Thyroid gland (tissue), 4 donors: ENCODE data around the gene PRSS23. TPM values are rescaled to one million over a fixed set of nuclear protein-coding genes. Genes with fewer than 3 reads are reported as not detected.
A peak's percentile ranks its signal among the peaks of the same experiment; 100 is the strongest.
"Not testable (repeated sequence)": the region's sequence is repeated elsewhere in the genome, so short reads cannot be mapped to it uniquely, and the experiment has no call there.

ENCODE experiments used
- DNase-seq, 2 donors: peaks; one replicate each; pipeline ENCODE4 v3.0.0-alpha.2; 2019
- H3K27ac ChIP-seq, 3 donors: fragments of 200-600 bp; sonication (generic); 1 replicate in 2 of 3; 2 replicates in 1 of 3; pipeline ENCODE4 v1.5.1; 2016 to 2019; ENCODE audit warnings: mild to moderate bottlenecking in 1 of 3, moderate library complexity in 1 of 3
- H3K27me3 ChIP-seq: fragments of 200-600 bp; sonication (generic); one replicate; pipeline ENCODE4 v1.5.1; 2019
- H3K36me3 ChIP-seq, 2 donors: fragments of 200-600 bp; sonication (generic); one replicate each; pipeline ENCODE4 v1.5.1; 2016 to 2019
- H3K4me1 ChIP-seq, 2 donors: fragments of 200-600 bp; sonication (generic); one replicate each; pipeline ENCODE4 v1.5.1; 2017 to 2019
- H3K4me3 ChIP-seq, 3 donors: fragments of 200-600 bp; sonication (generic); replicated peaks in 1 of 3; 1 replicate in 2 of 3; 2 replicates in 1 of 3; pipeline ENCODE4 v1.5.1; 2016; ENCODE audit warnings: mild to moderate bottlenecking in 1 of 3
- H3K9me3 ChIP-seq: fragments of 200-600 bp; sonication (generic); one replicate; pipeline ENCODE4 v1.5.1; 2017
- POLR2A ChIP-seq, 2 donors: fragments of 450-650 bp; IDR thresholded peaks; one replicate each; pipeline ENCODE4 v1.6.1; 2017; ENCODE audit warnings: antibody characterized with exemption in 2 of 2, mild to moderate bottlenecking in 2 of 2, moderate library complexity in 1 of 2
- WGBS, 2 donors: methylation state at CpG; one replicate each; pipeline ENCODE4 v1.1.5; 2017; 5-methylcytosine and 5-hydroxymethylcytosine counted together
- intact Hi-C: fragments of 100-400 bp; cut with DNase I; formaldehyde crosslinking; loops from one replicate; pipeline ENCODE4 v1.15.1; 2023
- total RNA-seq, 4 donors: library from RNA; depleted of rRNA; stranded (reverse); fragments of >200 nt; gene quantifications; one replicate each; pipeline ENCODE4 v1.2.3, GENCODE V29; 2016
- TF ChIP-seq, protein P1 (sequence below), 6 experiments: fragments of 200-600 bp in 3 of 6; fragments of 450-650 bp in 3 of 6; sonication (generic) in 3 of 6; IDR thresholded peaks; one replicate each; pipeline ENCODE4 v1.5.1; 2016 to 2019; ENCODE audit warnings: antibody characterized with exemption in 6 of 6, mild to moderate bottlenecking in 2 of 6, inconsistent platforms in 1 of 6, moderate library complexity in 1 of 6

Gene PRSS23
- total RNA-seq, 4 donors from 2014 or later, result 26.4 to 47.8 (median 36.2) TPM

DNA sequence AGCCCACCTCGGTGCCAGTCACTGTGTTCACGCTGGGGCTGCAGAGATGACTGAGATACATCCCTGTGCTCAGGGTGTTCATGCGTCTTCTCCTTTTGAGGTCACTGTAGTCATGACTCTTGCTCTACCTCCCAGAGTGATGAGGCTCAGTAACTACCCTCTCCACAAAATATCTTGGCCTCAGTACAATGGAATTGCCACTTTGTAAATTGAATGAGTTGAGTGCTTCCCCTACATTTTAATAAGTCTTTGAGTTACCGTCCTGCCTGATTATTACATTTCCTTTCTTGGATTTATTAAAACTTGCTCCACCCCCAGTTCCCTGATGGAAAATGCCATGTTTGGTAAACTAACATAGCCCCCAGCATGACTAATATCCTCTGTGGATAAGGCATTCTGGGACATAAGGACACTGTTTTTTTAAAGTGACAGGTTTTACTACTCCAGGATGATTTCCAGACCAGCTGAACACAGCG lies 15.9 kb downstream of the PRSS23 start:
- Histone ChIP-seq H3K27ac (peak overlapping the region in 2 of 3 donors; percentile 12 to 32), H3K4me3 (no peak overlapping the region), H3K27me3 (no peaks in the 10 kb centered on the region), H3K4me1 (peaks cover 0 to 7% of the 10 kb centered on the region in 2 donors), H3K9me3 (no peaks in the 10 kb centered on the region), H3K36me3 (no peaks in the 10 kb centered on the region)
- no peak for DNase-seq
- 79 to 80% methylated on average over 5 of the region's 5 CpGs for WGBS, 2 donors
- intact Hi-C loops, result loop anchor here (5.0 to 10.0 kb wide), 2 partner anchors 201 to 359 kb away; no protein-coding TSS in a partner anchor
- TF ChIP-seq POLR2A (IDR thresholded peaks at IDR 0.05), result no peak
- TF ChIP-seq, protein P1, sequence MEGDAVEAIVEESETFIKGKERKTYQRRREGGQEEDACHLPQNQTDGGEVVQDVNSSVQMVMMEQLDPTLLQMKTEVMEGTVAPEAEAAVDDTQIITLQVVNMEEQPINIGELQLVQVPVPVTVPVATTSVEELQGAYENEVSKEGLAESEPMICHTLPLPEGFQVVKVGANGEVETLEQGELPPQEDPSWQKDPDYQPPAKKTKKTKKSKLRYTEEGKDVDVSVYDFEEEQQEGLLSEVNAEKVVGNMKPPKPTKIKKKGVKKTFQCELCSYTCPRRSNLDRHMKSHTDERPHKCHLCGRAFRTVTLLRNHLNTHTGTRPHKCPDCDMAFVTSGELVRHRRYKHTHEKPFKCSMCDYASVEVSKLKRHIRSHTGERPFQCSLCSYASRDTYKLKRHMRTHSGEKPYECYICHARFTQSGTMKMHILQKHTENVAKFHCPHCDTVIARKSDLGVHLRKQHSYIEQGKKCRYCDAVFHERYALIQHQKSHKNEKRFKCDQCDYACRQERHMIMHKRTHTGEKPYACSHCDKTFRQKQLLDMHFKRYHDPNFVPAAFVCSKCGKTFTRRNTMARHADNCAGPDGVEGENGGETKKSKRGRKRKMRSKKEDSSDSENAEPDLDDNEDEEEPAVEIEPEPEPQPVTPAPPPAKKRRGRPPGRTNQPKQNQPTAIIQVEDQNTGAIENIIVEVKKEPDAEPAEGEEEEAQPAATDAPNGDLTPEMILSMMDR (IDR thresholded peaks at IDR 0.05), result no peak

DNA sequence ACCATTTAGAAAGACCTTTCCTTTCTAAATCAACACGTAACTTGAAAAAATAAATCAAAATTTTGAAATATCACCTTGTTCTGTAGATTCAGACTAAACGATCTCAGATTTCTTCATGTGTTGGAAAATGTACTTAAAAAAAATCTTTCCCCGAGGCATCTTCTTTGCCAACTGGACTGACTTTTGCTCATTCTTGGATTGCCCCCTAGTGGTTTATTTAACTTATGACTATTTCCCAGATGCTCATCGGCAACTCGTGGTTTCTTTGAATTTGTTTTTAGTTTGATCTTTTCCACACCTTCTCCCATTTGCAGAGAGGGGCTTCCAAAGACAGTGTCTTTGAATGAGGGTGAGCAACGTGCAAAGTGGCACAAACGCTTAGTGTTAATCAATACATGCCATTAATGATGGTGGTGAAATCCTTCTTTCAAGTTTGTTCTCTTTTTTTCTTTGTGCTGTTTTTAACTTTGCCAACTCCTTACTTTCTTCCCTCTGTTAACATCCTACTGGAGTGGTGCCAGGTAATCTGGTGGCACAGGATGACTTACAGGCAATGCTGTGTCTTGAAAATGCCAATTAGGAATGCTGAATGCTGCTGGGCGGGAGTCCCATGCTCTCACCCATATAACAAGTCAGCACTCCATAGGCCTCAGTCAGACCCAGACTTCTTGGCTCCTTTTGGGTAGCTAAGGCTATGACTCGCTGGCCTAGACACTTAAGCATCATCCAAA lies 18.3 kb downstream of the PRSS23 start:
- intact Hi-C loops, result loop anchor here (5.0 to 10.0 kb wide), 2 partner anchors 204 to 361 kb away; no protein-coding TSS in a partner anchor
- WGBS, 2 donors, result 12% methylated on average over 9 of the region's 9 CpGs
- no peaks in the 10 kb centered on the region for H3K9me3 ChIP-seq
- TF ChIP-seq, protein P1 (IDR thresholded peaks at IDR 0.05), result peak; percentile 34 to 89 (median 74)
- no peak for TF ChIP-seq POLR2A (IDR thresholded peaks at IDR 0.05)
- no peak overlapping the region for H3K27ac ChIP-seq
- H3K36me3 ChIP-seq, result no peaks in the 10 kb centered on the region
- peak in 1 of 2 donors; percentile 9 for DNase-seq
- H3K27me3 ChIP-seq, result no peaks in the 10 kb centered on the region
- H3K4me3 ChIP-seq, result no peak overlapping the region
- peaks cover 0 to 7% of the 10 kb centered on the region in 2 donors for H3K4me1 ChIP-seq

DNA sequence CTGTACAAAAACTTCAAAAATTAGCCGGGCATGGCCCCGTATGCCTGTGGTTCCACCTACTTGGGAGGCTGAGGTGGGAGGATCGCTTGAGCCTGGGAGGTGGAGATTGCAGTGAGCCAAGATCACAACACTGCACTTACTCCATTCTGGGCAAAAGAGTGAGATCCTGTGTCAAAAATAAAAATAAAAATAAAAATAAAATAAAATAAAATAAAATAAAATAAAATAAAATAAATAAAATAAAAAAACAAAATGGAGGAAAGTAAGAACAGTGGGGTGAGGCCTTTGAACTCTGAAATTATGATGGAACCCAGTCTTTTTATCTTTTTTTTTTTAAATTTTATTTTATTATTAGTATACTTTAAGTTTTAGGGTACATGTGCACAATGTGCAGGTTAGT lies 23.8 kb downstream of the PRSS23 start:
- H3K27me3 ChIP-seq, H3K9me3 ChIP-seq, DNase-seq, intact Hi-C loops, H3K27ac ChIP-seq, H3K36me3 ChIP-seq, H3K4me3 ChIP-seq, H3K4me1 ChIP-seq: not testable (repeated sequence)
- WGBS, 2 donors, result 96 to 97% methylated on average over 3 of the region's 3 CpGs

DNA sequence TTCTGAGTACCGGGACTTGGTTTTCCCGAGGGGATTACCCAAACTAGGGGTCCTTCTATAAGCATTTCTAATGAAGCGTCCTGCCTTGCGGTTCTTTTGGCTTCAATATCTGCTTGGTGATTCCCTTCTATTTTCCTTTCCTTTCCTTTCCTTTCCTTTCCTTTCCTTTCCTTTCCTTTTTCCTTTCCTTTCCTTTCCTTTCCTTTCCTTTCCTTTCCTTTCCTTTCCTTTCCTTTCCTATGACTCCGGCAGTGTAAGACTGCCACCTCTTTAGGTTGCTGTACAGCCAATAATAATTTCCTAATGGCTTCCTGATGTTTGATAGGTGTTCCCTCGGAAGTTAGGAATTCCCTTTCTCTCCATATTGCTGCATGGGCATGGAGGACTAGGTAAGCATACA lies 34.0 kb downstream of the PRSS23 start:
- H3K9me3 ChIP-seq, DNase-seq, H3K36me3 ChIP-seq, intact Hi-C loops, H3K4me3 ChIP-seq, H3K27me3 ChIP-seq, H3K4me1 ChIP-seq, H3K27ac ChIP-seq: not testable (repeated sequence)
- 93 to 96% methylated on average over 6 of the region's 6 CpGs for WGBS, 2 donors

DNA sequence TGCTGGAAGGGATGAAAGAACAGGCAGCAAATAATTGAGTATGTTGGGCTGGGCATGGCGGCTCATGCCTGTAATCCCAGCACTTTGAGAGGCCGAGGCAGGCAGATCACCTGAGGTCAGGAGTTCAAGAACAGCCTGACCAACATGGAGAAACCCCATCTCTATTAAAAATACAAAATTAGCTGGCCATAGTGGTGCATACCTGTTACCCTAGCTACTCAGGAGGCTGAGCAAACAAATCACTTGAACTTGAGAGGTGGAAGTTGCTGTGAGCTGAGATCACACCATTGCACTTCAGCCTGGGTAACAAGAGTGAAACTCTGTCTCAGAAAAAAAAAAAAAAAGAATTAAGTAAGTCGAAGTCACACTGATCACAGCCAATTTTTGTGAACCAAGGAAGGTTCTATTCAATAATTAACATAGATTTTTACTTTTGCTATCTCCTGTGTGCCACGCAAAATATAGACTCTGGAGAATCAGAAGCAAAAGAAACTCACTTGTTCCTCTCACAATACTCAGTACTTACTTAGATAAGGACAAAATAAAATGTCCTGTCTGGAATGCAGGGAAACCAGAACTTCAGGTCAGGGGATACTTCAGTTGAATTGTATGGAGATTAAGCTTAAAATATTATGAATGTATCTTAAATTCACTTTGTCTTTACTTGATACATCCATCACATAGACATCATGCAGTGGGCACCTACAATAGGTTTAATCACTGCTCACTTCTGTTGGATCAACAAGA lies 44.6 kb downstream of the PRSS23 start:
- H3K9me3 ChIP-seq, H3K36me3 ChIP-seq, H3K27me3 ChIP-seq, H3K4me3 ChIP-seq, intact Hi-C loops: not testable (repeated sequence)
- WGBS, 2 donors, result 39 to 41% methylated on average over 4 of the region's 4 CpGs
- peak; percentile 33 to 40 for DNase-seq
- Histone ChIP-seq H3K27ac (peak overlapping the region in 2 of 3 donors; percentile 39 to 63), H3K4me1 (peaks cover 8 to 12% of the 10 kb centered on the region in 2 donors)

DNA sequence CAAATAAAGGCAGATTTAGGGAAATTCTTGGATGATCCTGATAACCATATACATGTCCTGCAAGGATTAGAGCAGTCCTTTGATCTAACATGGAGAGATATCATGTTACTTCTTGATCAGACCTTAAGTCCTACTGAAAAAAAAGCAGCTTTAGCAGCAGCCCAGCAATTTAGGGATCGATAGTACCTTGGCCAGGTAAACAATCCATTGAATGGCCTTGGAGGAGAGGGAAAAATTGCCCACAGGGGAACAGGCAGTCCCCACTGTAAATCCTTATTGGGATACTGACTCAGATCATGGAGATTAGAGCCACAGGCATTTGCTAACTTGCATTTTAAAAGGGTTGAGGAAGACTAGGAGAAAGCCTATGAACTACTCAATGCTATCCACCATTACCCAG lies 47.8 kb downstream of the PRSS23 start:
- Histone ChIP-seq H3K27me3 (no peaks in the 10 kb centered on the region), H3K4me1 (peaks cover 8 to 12% of the 10 kb centered on the region in 2 donors), H3K27ac (no peak overlapping the region), H3K36me3 (no peaks in the 10 kb centered on the region), H3K4me3 (no peak overlapping the region), H3K9me3 (no peaks in the 10 kb centered on the region)
- intact Hi-C loops, result no loop called here
- no peak for DNase-seq
- TF ChIP-seq, protein P1 (IDR thresholded peaks at IDR 0.05), result no peak
- TF ChIP-seq POLR2A (IDR thresholded peaks at IDR 0.05), result no peak
- WGBS, 2 donors, result 64 to 71% methylated on average over 1 of the region's 1 CpG
